Right lobe of liver (tissue), 6 donors: ENCODE results near the gene CHL1. TPM values are rescaled to one million over a fixed set of nuclear protein-coding genes. Genes with fewer than 3 reads are reported as not detected.

Experiments
- ATAC-seq, 4 donors: fragments of 200-7000 bp; cut with Tn5 transposase; one replicate each; pipeline ENCODE4 v1.9.1; 2020; ENCODE audit warnings: mild to moderate bottlenecking in 4 of 4, moderate library complexity in 4 of 4
- DNase-seq, 3 donors: peaks; one replicate each; pipeline ENCODE4 v3.0.0-alpha.2; 2020
- H3K27ac ChIP-seq, 3 donors: fragments of 200-600 bp; one replicate each; pipeline ENCODE4 v1.8.0; 2022
- H3K27me3 ChIP-seq, 2 donors: fragments of 200-600 bp; one replicate each; pipeline ENCODE4 v1.8.0; 2022
- H3K36me3 ChIP-seq, 4 donors: fragments of 200-600 bp; sonication (generic) in 1 of 4; one replicate each; pipeline versions ENCODE4 v1.5.1 to v1.8.0; 2017 to 2022; ENCODE audit warnings: control low read depth in 1 of 4
- H3K4me1 ChIP-seq, 4 donors: fragments of 200-600 bp; sonication (generic) in 1 of 4; one replicate each; pipeline versions ENCODE4 v1.5.1 to v1.8.0; 2017 to 2022; ENCODE audit warnings: control low read depth in 1 of 4
- H3K4me3 ChIP-seq, 3 donors: fragments of 200-600 bp; one replicate each; pipeline ENCODE4 v1.8.0; 2022
- H3K9me3 ChIP-seq, 4 donors: fragments of 200-600 bp; sonication (generic) in 1 of 4; one replicate each; pipeline versions ENCODE4 v1.5.1 to v1.8.0; 2017 to 2022; ENCODE audit warnings: control low read depth in 1 of 4
- CTCF ChIP-seq, 4 donors: fragments of 200-600 bp in 3 of 4; fragments of 450-650 bp in 1 of 4; IDR thresholded peaks; one replicate each; pipeline versions ENCODE4 v1.5.1 to v1.8.0; 2016 to 2022; ENCODE audit warnings: antibody characterized with exemption in 4 of 4, mild to moderate bottlenecking in 2 of 4
- POLR2A ChIP-seq: fragments of 450-650 bp; IDR thresholded peaks from one replicate; pipeline ENCODE4 v1.6.1; 2017; ENCODE audit warnings: antibody characterized with exemption, mild to moderate bottlenecking
- WGBS: methylation state at CpG from one replicate; pipeline ENCODE4 v1.1.6; 2018; ENCODE audit warnings: low coverage, low lambda C conversion rate; ENCODE audit not compliant: insufficient coverage; ENCODE audit errors: missing lambda C conversion rate; 5-methylcytosine and 5-hydroxymethylcytosine counted together
- intact Hi-C, 2 donors: fragments of 100-400 bp; cut with DNase I; formaldehyde crosslinking; loops; one replicate each; pipeline versions ENCODE4 v1.11.2 to v1.14.1; 2022
- total RNA-seq, 6 experiments: library from RNA; depleted of rRNA in 2 of 6; stranded (reverse); fragments of >200 nt in 2 of 6; fragmentation: NEBNext Ultra II Directional in 3 of 6; extraction: Animal tissue kit (Norgen Biotek cat#: 25700) in 3 of 6; gene quantifications; one replicate each; pipeline versions ENCODE4 v1.1.0 to v1.2.4, GENCODE V29; 2016 to 2023
- donor health status: DM: no; HTN: yes; CAD: no.
- donor health status: DM: no; HTN: no; CAD: no.
- donor health status: DM: no; HTN: no; CAD: no.
- donor health status: DM: no; HTN: yes; CAD: no.
- donor health status: DM: no; HTN: yes; CAD: no.

The CHL1 gene
- total RNA-seq, 6 experiments from 2014 or later: 0.06 to 1.1 (median 0.86) TPM

DNA sequence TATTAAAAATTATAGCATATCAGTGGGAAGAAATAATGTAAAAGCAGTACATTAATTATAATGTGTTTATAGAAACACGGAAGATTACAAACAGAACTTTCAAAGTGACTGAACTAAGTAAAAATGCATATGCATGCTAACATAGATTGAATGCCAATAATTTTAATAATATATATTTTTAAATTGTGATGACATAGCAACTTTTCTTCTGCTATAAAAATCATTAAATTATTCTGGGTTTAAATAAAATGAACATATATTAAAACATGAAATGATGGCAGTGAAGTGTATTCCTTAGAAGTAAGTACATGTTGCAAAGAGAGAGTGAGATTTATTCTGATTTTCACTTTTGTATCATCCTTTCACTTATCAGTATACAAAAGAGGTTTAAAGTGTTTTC lies 128.9 kb downstream of the CHL1 start:
- intact Hi-C loops: no loop called here
- no peak for ATAC-seq
- TF ChIP-seq POLR2A (no peak), CTCF (IDR thresholded peaks at IDR 0.05) (no peak)

GRCh38 chr3:330494-331115 lies 134.0 kb downstream of the CHL1 start:
- WGBS: 29% methylated on average over 1 of the region's 1 CpG
- ATAC-seq: no peak
- no peak for DNase-seq
- Histone ChIP-seq H3K27me3 (no peaks in the 10 kb centered on the region), H3K4me3 (no peak overlapping the region), H3K27ac (no peak overlapping the region), H3K4me1 (no peaks in the 10 kb centered on the region), H3K9me3 (no peaks in the 10 kb centered on the region), H3K36me3 (no peaks in the 10 kb centered on the region)
- TF ChIP-seq POLR2A: no peak
- no peak for TF ChIP-seq CTCF (IDR thresholded peaks at IDR 0.05)
- intact Hi-C loops: no loop called here

More for the DNA sequence above, 128.9 kb downstream of the CHL1 start:
- H3K4me3 ChIP-seq: no peak overlapping the region
- no peak for DNase-seq
- 65% methylated on average over 1 of the region's 1 CpG for WGBS
- H3K36me3 ChIP-seq: no peaks in the 10 kb centered on the region
- no peak overlapping the region for H3K27ac ChIP-seq
- H3K4me1 ChIP-seq: no peaks in the 10 kb centered on the region
- H3K27me3 ChIP-seq: no peaks in the 10 kb centered on the region
- H3K9me3 ChIP-seq: no peaks in the 10 kb centered on the region

GRCh38 chr3:331881-332280 lies 135.3 kb downstream of the CHL1 start:
- 57% methylated on average over 5 of the region's 5 CpGs for WGBS
- Histone ChIP-seq H3K4me3 (no peak overlapping the region), H3K9me3 (no peaks in the 10 kb centered on the region), H3K4me1 (no peaks in the 10 kb centered on the region), H3K27me3 (no peaks in the 10 kb centered on the region), H3K36me3 (no peaks in the 10 kb centered on the region), H3K27ac (no peak overlapping the region)
- intact Hi-C loops: no loop called here
- DNase-seq (no peak), ATAC-seq (no peak)
- TF ChIP-seq CTCF (IDR thresholded peaks at IDR 0.05) (no peak), POLR2A (no peak)

- TF ChIP-seq CTCF (IDR thresholded peaks at IDR 0.05) (no peak), POLR2A (no peak)
- no peak overlapping the region for H3K4me3 ChIP-seq
- H3K4me1 ChIP-seq: no peaks in the 10 kb centered on the region
- H3K36me3 ChIP-seq: no peaks in the 10 kb centered on the region
- ATAC-seq: no peak
- 40% methylated on average over 2 of the region's 2 CpGs for WGBS
- H3K27ac ChIP-seq: no peak overlapping the region
- intact Hi-C loops: no loop called here
- H3K27me3 ChIP-seq: no peaks in the 10 kb centered on the region
- DNase-seq: no peak
- H3K9me3 ChIP-seq: no peaks in the 10 kb centered on the region
These were observed 136.1 kb downstream of the CHL1 start for GRCh38 chr3:332701-333100.

- H3K36me3 ChIP-seq: no peaks in the 10 kb centered on the region
- H3K4me3 ChIP-seq: no peak overlapping the region
- TF ChIP-seq CTCF (IDR thresholded peaks at IDR 0.05) (no peak), POLR2A (no peak)
- H3K4me1 ChIP-seq: no peaks in the 10 kb centered on the region
- no peak for ATAC-seq
- WGBS: 36% methylated on average over 5 of the region's 5 CpGs
- no peaks in the 10 kb centered on the region for H3K27me3 ChIP-seq
- no peaks in the 10 kb centered on the region for H3K9me3 ChIP-seq
- DNase-seq: no peak
- intact Hi-C loops: no loop called here
- H3K27ac ChIP-seq: no peak overlapping the region
These were observed 138.7 kb downstream of the CHL1 start for GRCh38 chr3:335240-335639.
